Tibial nerve (tissue), 4 donors: ENCODE results near the gene UGGT2.

Experiments used
- CTCF ChIP-seq, 5 experiments: fragments of 200-600 bp in 3 of 5; fragments of 450-650 bp in 2 of 5; sonication (generic) in 3 of 5; IDR thresholded peaks; one replicate each; pipeline ENCODE4 v1.5.1; 2016 to 2019; ENCODE audit warnings: antibody characterized with exemption in 5 of 5, mild to moderate bottlenecking in 3 of 5, moderate library complexity in 2 of 5
- EP300 ChIP-seq, 2 donors: sonication (generic); formaldehyde crosslinking; IDR thresholded peaks; one replicate each; pipeline ENCODE4 v1.6.1; 2017; ENCODE audit warnings: antibody characterized with exemption in 2 of 2, mild to moderate bottlenecking in 1 of 2

GRCh38 chr13:95926231-95926630 lies 127.0 kb downstream of the UGGT2 start:
- TF ChIP-seq CTCF (IDR thresholded peaks at IDR 0.05) (no peak), EP300 (IDR thresholded peaks at IDR 0.05) (no peak)
